Measurements from ENCODE around the gene TEAD3. TPM values are rescaled to one million over a fixed set of nuclear protein-coding genes. Genes with fewer than 3 reads are reported as not detected.

The TEAD3 gene
- total RNA-seq, 4 donors from 2014 or later: 13.7 to 33.5 (median 29.3) TPM

DNA sequence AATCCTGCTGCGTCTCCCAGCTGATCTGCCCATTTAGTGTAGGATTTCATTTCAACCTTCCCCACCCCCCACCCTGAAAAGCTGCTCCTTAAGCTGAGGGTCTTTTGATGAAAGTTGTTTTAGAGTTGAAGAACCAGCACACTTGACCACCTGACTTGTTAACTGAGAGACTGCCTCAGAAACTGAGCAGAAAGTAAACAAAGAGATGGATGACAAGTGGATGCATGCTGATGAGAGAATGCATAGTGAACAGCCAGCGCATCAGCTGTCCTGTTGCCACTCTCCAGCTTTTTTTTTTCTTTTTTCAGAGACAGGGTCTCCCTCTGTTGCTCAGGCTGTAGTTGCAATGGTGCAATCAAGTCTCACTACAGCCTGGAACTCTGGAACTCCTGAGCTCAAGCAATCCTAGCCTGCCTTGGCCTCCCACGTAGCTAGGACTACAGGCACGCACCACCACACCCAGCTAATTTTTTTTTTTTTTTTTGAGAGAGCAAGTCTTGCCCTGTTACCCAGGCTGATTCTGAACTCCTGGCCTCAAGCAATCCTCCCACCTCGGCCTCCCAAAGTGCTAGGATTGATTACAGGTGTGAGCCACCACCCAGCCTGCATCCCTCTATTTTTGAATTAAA is 19.2 kb downstream of the TEAD3 start:
- Histone ChIP-seq H3K27me3 (no peaks in the 10 kb centered on the region), H3K4me1 (peaks cover 0 to 34% (median 4%) of the 10 kb centered on the region in 3 donors), H3K36me3 (peaks cover 5 to 100% (median 8%) of the 10 kb centered on the region in 3 donors), H3K9me3 (no peaks in the 10 kb centered on the region), H3K4me3 (no peak overlapping the region), H3K27ac (no peak overlapping the region)
- DNase-seq: no peak
- no peak for TF ChIP-seq POLR2A (IDR thresholded peaks at IDR 0.05)
- WGBS, 2 donors: 73 to 95% methylated on average over 3 to 5 of the region's 5 CpGs
- intact Hi-C loops (cut with DNase I): no loop called here

DNA sequence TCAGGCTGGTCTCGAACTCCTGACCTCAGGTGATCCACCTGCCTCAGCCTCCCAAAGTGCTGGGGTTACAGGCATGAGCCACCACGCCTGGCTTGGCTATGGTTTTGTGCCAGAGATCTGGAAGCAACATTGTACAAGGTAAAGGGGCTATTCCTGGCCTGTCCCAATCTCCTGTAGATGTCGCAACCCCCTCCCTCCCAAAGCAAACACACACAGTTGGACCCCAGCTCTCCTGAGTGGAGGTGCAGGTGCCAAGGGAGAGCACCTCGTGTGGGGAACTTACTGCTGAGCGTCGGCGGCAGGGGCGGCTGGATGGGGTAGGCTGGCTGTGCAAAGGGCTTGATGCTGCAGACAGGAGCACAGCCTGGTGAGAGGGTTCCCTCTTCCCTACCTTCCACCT is 19.9 kb downstream of the TEAD3 start:
- H3K27ac ChIP-seq: no peak overlapping the region
- no peak for DNase-seq
- H3K4me3 ChIP-seq: no peak overlapping the region
- TF ChIP-seq POLR2A (IDR thresholded peaks at IDR 0.05): no peak
- TF ChIP-seq, protein P1, sequence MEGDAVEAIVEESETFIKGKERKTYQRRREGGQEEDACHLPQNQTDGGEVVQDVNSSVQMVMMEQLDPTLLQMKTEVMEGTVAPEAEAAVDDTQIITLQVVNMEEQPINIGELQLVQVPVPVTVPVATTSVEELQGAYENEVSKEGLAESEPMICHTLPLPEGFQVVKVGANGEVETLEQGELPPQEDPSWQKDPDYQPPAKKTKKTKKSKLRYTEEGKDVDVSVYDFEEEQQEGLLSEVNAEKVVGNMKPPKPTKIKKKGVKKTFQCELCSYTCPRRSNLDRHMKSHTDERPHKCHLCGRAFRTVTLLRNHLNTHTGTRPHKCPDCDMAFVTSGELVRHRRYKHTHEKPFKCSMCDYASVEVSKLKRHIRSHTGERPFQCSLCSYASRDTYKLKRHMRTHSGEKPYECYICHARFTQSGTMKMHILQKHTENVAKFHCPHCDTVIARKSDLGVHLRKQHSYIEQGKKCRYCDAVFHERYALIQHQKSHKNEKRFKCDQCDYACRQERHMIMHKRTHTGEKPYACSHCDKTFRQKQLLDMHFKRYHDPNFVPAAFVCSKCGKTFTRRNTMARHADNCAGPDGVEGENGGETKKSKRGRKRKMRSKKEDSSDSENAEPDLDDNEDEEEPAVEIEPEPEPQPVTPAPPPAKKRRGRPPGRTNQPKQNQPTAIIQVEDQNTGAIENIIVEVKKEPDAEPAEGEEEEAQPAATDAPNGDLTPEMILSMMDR (IDR thresholded peaks at IDR 0.05): no peak
- no peaks in the 10 kb centered on the region for H3K27me3 ChIP-seq
- no peaks in the 10 kb centered on the region for H3K9me3 ChIP-seq
- intact Hi-C loops (cut with DNase I): no loop called here
- WGBS, 2 donors: 77 to 83% methylated on average over 2 to 8 of the region's 8 CpGs
- peaks cover 5 to 100% (median 8%) of the 10 kb centered on the region in 3 donors for H3K36me3 ChIP-seq
- H3K4me1 ChIP-seq: peaks cover 0 to 40% (median 4%) of the 10 kb centered on the region in 3 donors

DNA sequence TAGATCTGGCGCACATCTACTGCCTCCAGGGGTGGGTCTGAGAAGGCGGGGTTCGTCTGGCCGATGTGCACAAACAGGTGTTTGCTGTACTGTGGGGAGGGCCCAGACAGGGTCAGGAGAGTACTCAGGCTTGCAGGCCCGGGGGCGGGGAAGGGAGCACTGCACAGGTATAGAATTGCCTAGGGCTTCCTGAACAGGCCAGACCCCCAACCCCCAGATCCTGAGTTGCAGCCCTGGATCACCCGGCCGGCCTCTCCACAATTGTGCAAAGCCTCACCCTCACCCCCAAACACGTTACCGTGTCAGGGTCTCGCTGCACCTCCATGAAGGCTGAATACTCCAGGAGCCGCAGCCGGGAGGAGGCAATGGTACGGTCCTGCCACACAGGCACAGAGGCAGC is 20.9 kb downstream of the TEAD3 start:
- Histone ChIP-seq H3K9me3 (no peaks in the 10 kb centered on the region), H3K27ac (no peak overlapping the region), H3K4me3 (no peak overlapping the region), H3K27me3 (no peaks in the 10 kb centered on the region), H3K36me3 (peaks cover 5 to 100% (median 8%) of the 10 kb centered on the region in 3 donors), H3K4me1 (peaks cover 4 to 51% (median 9%) of the 10 kb centered on the region in 3 donors)
- intact Hi-C loops (cut with DNase I): no loop called here
- DNase-seq: no peak
- no peak for TF ChIP-seq POLR2A (IDR thresholded peaks at IDR 0.05)
- TF ChIP-seq, protein P1 (IDR thresholded peaks at IDR 0.05): no peak
- WGBS, 2 donors: 47 to 54% methylated on average over 5 to 6 of the region's 14 CpGs

DNA sequence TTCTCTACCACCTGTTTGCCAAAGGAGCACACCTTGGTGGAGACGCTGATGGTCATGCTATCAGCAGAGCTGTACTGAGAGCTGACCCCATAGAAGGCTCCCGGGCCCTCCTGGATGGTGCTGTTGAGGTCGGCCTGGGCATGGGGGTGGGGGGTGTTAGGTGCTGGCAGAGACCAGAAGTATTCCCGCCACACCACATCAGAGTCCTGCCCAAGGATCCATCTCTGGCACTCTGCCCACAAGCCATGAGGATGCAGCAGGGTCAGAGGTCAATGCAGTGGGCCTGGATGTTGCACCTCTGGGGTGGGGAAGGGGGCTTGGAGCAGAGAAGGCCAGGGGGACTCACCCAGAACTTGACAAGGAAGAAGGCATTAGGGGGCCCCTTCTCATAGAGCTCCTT is 21.3 kb downstream of the TEAD3 start:
- Histone ChIP-seq H3K27ac (no peak overlapping the region), H3K4me3 (no peak overlapping the region), H3K9me3 (no peaks in the 10 kb centered on the region), H3K27me3 (no peaks in the 10 kb centered on the region), H3K36me3 (peaks cover 5 to 100% (median 8%) of the 10 kb centered on the region in 3 donors), H3K4me1 (peaks cover 8 to 55% (median 14%) of the 10 kb centered on the region in 3 donors)
- intact Hi-C loops (cut with DNase I): no loop called here
- 60 to 86% methylated on average over 1 of the region's 4 CpGs for WGBS, 2 donors
- TF ChIP-seq, protein P1 (IDR thresholded peaks at IDR 0.05): no peak
- no peak for DNase-seq

DNA sequence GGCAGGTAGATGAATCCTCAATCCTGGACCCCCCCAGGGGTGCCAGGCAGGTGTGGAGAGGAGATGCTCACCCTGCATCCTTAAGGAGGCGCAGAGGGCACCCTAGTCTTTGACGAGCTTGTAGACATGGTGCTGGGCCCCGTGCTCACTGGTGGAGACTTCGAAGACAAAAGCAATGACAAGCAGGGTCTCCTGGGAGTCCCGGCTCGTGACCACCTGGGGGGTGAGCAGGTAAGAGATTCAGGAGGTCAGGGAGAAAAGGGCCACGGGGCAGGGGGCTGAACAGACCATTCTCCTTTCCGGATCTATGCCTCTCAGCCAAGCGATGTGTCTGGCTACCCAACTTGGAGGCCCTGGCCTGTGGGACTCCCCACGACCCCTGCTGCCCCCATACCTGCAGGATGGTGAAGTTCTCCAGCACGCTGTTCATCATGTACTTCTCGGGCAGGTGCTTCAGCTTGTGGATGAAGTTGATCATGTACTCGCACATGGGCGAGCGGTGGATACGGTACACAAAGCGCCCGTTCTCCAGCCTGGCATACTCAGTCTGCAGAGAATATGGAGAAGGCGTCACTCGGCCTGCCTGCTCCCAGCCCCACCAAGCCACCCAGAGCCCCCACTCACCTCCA is 21.8 kb downstream of the TEAD3 start:
- peaks cover 8 to 100% (median 10%) of the 10 kb centered on the region in 3 donors for H3K36me3 ChIP-seq
- WGBS, 2 donors: 86 to 90% methylated on average over 2 to 7 of the region's 20 CpGs
- no peaks in the 10 kb centered on the region for H3K27me3 ChIP-seq
- peaks cover 12 to 60% (median 19%) of the 10 kb centered on the region in 3 donors for H3K4me1 ChIP-seq
- DNase-seq: no peak
- no peak overlapping the region for H3K4me3 ChIP-seq
- intact Hi-C loops (cut with DNase I): no loop called here
- TF ChIP-seq, protein P1 (IDR thresholded peaks at IDR 0.05): no peak
- no peak for TF ChIP-seq POLR2A (IDR thresholded peaks at IDR 0.05)
- no peaks in the 10 kb centered on the region for H3K9me3 ChIP-seq
- peak overlapping the region in 2 of 4 donors; percentile 9 to 42 for H3K27ac ChIP-seq

Measured in esophagus squamous epithelium (tissue), 5 donors.